A549 (cell line): ENCODE data around the gene LY6G6D. TPM values are rescaled to one million over a fixed set of nuclear protein-coding genes. Genes with fewer than 3 reads are reported as not detected.

ENCODE experiments used
- ATAC-seq, 2 experiments: fragments of 200-7000 bp in 1 of 2; fragments of >200 bp in 1 of 2; cut with Nextera tagmentation in 1 of 2; cut with Tn5 transposase in 1 of 2; 3 replicates each; pipeline versions ENCODE4 v1.8.0 to v1.9.1; 2018 to 2020; ENCODE audit warnings: mild to moderate bottlenecking in 1 of 2, moderate library complexity in 1 of 2
- CTCF ChIA-PET: fragments of 300-600 bp; sonication (Branson Sonifier 250); formaldehyde crosslinking; extraction: SDS; loops from one replicate; lab custom pipeline; 2021; ENCODE audit warnings: antibody characterized with exemption, inconsistent platforms; lab: Yijun Ruan, JAX
- POLR2A ChIA-PET: fragments of 350-600 bp; formaldehyde crosslinking; extraction: SDS; loops from one replicate; lab custom pipeline; 2021; ENCODE audit warnings: antibody characterized with exemption, inconsistent platforms; lab: Yijun Ruan, JAX
- DNase-seq, 2 experiments: peaks; one replicate each; pipeline versions ENCODE4 v3.0.0 to v3.0.0-alpha.2; 2011 to 2016; ENCODE audit warnings: low read depth in 1 of 2, low spot score in 1 of 2
- FAIRE-seq: peaks from 2 replicates; lab custom pipeline; 2011; peaks lifted over from hg19 to GRCh38; lab: Jason Lieb, UNC
- H3K27ac ChIP-seq, 2 experiments: fragments of >200 bp; sonication (Bioruptor Twin); formaldehyde crosslinking; 3 replicates each; pipeline ENCODE4 v1.5.1; 2016 to 2017
- H3K4me1 ChIP-seq: fragments of >200 bp; sonication (Bioruptor Twin); formaldehyde crosslinking; 3 replicates; pipeline ENCODE4 v1.6.1; 2016
- H3K4me2 ChIP-seq: fragments of >200 bp; sonication (Bioruptor Twin); formaldehyde crosslinking; 3 replicates; pipeline ENCODE4 v1.6.1; 2016
- H3K4me3 ChIP-seq: fragments of >200 bp; sonication (Bioruptor Twin); formaldehyde crosslinking; 3 replicates; pipeline ENCODE4 v1.5.1; 2016
- H3K9me3 ChIP-seq: fragments of >200 bp; sonication (Bioruptor Twin); formaldehyde crosslinking; 3 replicates; pipeline ENCODE4 v1.6.1; 2016
- BHLHE40 ChIP-seq: IDR thresholded peaks from 2 replicates; pipeline ENCODE4 v1.6.1; 2012; ENCODE audit warnings: low read depth, low read length, inconsistent platforms
- CBX2 ChIP-seq: fragments of 200-600 bp; sonication (generic); IDR thresholded peaks from 2 replicates; pipeline ENCODE4 v1.6.1; 2016; ENCODE audit warnings: low read depth, mild to moderate bottlenecking, borderline replicate concordance
- CEBPB ChIP-seq, 2 experiments: fragments of >200 bp in 1 of 2; sonication (Bioruptor Twin) in 1 of 2; formaldehyde crosslinking in 1 of 2; IDR thresholded peaks; 2 replicates each; pipeline ENCODE4 v1.6.1; 2012 to 2016
- CHD2 ChIP-seq: fragments of 150-350 bp; IDR thresholded peaks from 2 replicates; pipeline ENCODE4 v1.6.1; 2014; ENCODE audit warnings: low read length; ENCODE audit not compliant: partially characterized antibody
- CHD4 ChIP-seq: fragments of 200-600 bp; sonication (generic); IDR thresholded peaks from 2 replicates; pipeline ENCODE4 v1.6.1; 2016; ENCODE audit warnings: antibody characterized with exemption, mild to moderate bottlenecking, borderline replicate concordance
- EHF ChIP-seq: fragments of 250-450 bp; sonication (Bioruptor Pico); IDR thresholded peaks from 2 replicates; pipeline ENCODE4 v1.5.0; 2020; ENCODE audit warnings: mild to moderate bottlenecking
- EHMT2 ChIP-seq: fragments of 200-600 bp; sonication (generic); IDR thresholded peaks from 2 replicates; pipeline ENCODE4 v1.6.1; 2016; ENCODE audit warnings: antibody characterized with exemption, low read depth, mild to moderate bottlenecking, moderate library complexity
- ESRRA ChIP-seq: fragments of 150-350 bp; IDR thresholded peaks from 2 replicates; pipeline ENCODE4 v1.6.1; 2014; ENCODE audit warnings: mild to moderate bottlenecking, low read length, borderline replicate concordance
- HOXA7 ChIP-seq: fragments of 250-450 bp; sonication (Bioruptor Pico); IDR thresholded peaks from 2 replicates; pipeline ENCODE4 v1.5.0; 2020; ENCODE audit warnings: mild to moderate bottlenecking, moderate library complexity
- JUN ChIP-seq, 2 experiments: fragments of >200 bp; sonication (Bioruptor Twin); formaldehyde crosslinking; IDR thresholded peaks; 2 replicates in 1 of 2; 3 replicates in 1 of 2; pipeline ENCODE4 v1.6.1; 2016 to 2017
- MYC ChIP-seq: IDR thresholded peaks from 2 replicates; pipeline ENCODE4 v1.6.1; 2012; ENCODE audit warnings: mild to moderate bottlenecking, inconsistent platforms, low read length, improper control_type of control experiment, borderline replicate concordance
- NR3C1 ChIP-seq: fragments of >200 bp; sonication (Bioruptor Twin); formaldehyde crosslinking; IDR thresholded peaks from 3 replicates; pipeline ENCODE4 v1.6.1; 2017
- PHF8 ChIP-seq: fragments of 200-600 bp; sonication (generic); IDR thresholded peaks from 2 replicates; pipeline ENCODE4 v1.6.1; 2016; ENCODE audit warnings: low read depth, mild to moderate bottlenecking, antibody characterized with exemption, moderate library complexity, borderline replicate concordance
- POLR2A ChIP-seq: IDR thresholded peaks from 2 replicates; pipeline ENCODE4 v1.6.1; 2012; ENCODE audit warnings: mild to moderate bottlenecking, low read length
- RFX5 ChIP-seq: fragments of 450-650 bp; IDR thresholded peaks from 2 replicates; pipeline ENCODE4 v1.7.1; 2014; ENCODE audit warnings: antibody characterized with exemption, mild to moderate bottlenecking, moderate library complexity
- RNF2 ChIP-seq: fragments of 200-600 bp; sonication (generic); IDR thresholded peaks from 2 replicates; pipeline ENCODE4 v1.6.1; 2016; ENCODE audit warnings: low read depth, mild to moderate bottlenecking, antibody characterized with exemption, moderate library complexity, borderline replicate concordance
- SMC3 ChIP-seq: fragments of >200 bp; sonication (Bioruptor Twin); formaldehyde crosslinking; IDR thresholded peaks from 3 replicates; pipeline ENCODE4 v1.6.1; 2018; ENCODE audit warnings: inconsistent platforms
- TFCP2L1 ChIP-seq: fragments of 250-450 bp; sonication (Bioruptor Pico); IDR thresholded peaks from 2 replicates; pipeline ENCODE4 v1.5.0; 2021; ENCODE audit warnings: mild to moderate bottlenecking
- ZSCAN20 ChIP-seq: fragments of 250-450 bp; sonication (Bioruptor Pico); IDR thresholded peaks from 2 replicates; pipeline ENCODE4 v1.8.0; 2022; ENCODE audit warnings: mild to moderate bottlenecking, moderate library complexity
- WGBS: methylation state at CpG from one replicate; pipeline ENCODE4 v1.1.6; 2017; ENCODE audit errors: missing lambda C conversion rate; 5-methylcytosine and 5-hydroxymethylcytosine counted together
- polyA minus RNA-seq: library from RNA; depleted of rRNA, polyadenylated mRNA; stranded (reverse); fragments of >200 nt; gene quantifications from 2 replicates; pipeline ENCODE4 v1.2.3, GENCODE V29; 2011; rRNA and poly(A)+ RNA removed
- polyA plus RNA-seq, 4 experiments: library from polyadenylated mRNA; depleted of rRNA in 3 of 4; stranded (reverse); fragments of >200 nt; fragmentation: RNase III in 1 of 4; extraction: RNeasy Plus Mini Kit Qiagen cat#74134 plus additional on column Dnase treatment in 1 of 4; gene quantifications; 2 replicates in 3 of 4; 3 replicates in 1 of 4; pipeline ENCODE4 v1.2.3, GENCODE V29; 2011 to 2017
- TF ChIP-seq, protein P1 (sequence below): IDR thresholded peaks from 2 replicates; pipeline ENCODE4 v1.6.1; 2012
- TF ChIP-seq, protein P2 (sequence below): fragments of >200 bp; sonication (Bioruptor Twin); formaldehyde crosslinking; IDR thresholded peaks from 3 replicates; pipeline ENCODE4 v1.6.1; 2016
- TF ChIP-seq, protein P3 (sequence below): fragments of 450-650 bp; IDR thresholded peaks from 2 replicates; pipeline ENCODE4 v1.6.1; 2014; ENCODE audit warnings: antibody characterized with exemption

Gene LY6G6D, protein sequence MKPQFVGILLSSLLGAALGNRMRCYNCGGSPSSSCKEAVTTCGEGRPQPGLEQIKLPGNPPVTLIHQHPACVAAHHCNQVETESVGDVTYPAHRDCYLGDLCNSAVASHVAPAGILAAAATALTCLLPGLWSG
- polyA plus RNA-seq (2011; rRNA removed) (not detected in 2 replicates), polyA plus RNA-seq (2017; fragmentation: RNase III; extraction: RNeasy Plus Mini Kit Qiagen cat#74134 plus additional on column Dnase treatment) (not detected in 3 replicates), polyA minus RNA-seq (not detected in 2 replicates)
- polyA plus RNA-seq (2012; cell fraction: cytosol; rRNA removed) = not detected in 2 replicates
- not detected in 2 replicates for polyA plus RNA-seq (2012; cell fraction: nucleus; rRNA removed)

DNA sequence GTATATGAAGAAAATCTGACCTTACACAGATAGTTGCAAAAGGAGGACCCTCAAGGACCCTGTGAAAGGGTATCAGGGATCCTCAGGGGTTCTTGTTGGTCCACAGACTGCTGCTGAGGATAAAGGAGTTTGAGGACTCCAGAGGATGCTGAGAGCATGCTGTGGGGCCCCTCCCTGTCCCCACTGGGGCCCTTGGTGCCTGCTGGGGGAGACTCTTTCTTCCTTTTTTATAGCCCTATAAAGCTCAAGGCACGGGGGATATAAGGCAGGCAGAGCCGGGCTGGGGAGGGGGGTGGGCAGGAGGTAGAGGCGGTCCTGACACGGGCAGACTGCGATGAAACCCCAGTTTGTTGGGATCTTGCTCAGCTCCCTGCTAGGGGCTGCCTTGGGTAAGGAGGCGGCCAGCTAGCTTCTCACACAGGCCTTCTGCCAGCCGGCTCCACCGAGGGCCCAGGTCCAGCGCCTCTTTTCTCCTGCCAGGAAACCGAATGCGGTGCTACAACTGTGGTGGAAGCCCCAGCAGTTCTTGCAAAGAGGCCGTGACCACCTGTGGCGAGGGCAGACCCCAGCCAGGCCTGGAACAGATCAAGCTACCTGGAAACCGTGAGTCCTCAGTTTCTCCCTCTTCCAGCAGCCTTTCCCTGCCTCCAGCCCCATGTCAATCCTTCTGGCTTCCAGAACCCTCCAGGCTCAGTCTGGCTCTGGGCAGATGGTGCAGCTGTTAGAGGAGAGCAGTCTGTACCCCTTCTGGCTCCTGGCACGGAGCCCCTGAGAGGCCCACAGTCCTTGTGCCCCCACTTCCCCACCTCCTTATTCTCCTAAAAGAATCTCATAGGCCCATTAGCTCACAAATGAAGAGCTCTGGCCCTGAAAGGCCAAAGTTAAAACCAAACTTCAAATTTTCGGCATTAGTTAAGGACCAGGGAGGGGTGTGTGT is at the start of gene LY6G6D:
Gene LY6G6D, plus strand, starts transcription at position 327 of the 937 bp plus-strand sequence. Its CDS starts 8 bp downstream, at position 335.
- FAIRE-seq (no peak), ATAC-seq (no peak), DNase-seq (no peak)
- H3K9me3 ChIP-seq = no peaks in the 10 kb centered on the region
- ChIA-PET POLR2A (no interaction called here), CTCF (interaction anchor here (1.7 to 2.0 kb wide), 2 partner anchors 8 to 14 kb away, joined by 5 to 6 read pairs; partner anchors contain the start of genes DDAH2 and MPIG6B)
- WGBS = 85% methylated on average over 15 of the region's 16 CpGs
- H3K4me2 ChIP-seq = no peak within 1 kb of the TSS
- no peak within 1 kb of the TSS for H3K4me3 ChIP-seq
- TF ChIP-seq TFCP2L1 (CRISPR knock-in tag) = no peak
- no peak for TF ChIP-seq EHF
- no peak for TF ChIP-seq HOXA7
- TF ChIP-seq POLR2A = no peak
- TF ChIP-seq, all 56 proteins: peak for 0
- Histone ChIP-seq H3K27ac (no peak within 1 kb of the TSS), H3K4me1 (0 out of 3 replicates have a peak, but pooled peaks cover 3% of the 10 kb centered on the region)

DNA sequence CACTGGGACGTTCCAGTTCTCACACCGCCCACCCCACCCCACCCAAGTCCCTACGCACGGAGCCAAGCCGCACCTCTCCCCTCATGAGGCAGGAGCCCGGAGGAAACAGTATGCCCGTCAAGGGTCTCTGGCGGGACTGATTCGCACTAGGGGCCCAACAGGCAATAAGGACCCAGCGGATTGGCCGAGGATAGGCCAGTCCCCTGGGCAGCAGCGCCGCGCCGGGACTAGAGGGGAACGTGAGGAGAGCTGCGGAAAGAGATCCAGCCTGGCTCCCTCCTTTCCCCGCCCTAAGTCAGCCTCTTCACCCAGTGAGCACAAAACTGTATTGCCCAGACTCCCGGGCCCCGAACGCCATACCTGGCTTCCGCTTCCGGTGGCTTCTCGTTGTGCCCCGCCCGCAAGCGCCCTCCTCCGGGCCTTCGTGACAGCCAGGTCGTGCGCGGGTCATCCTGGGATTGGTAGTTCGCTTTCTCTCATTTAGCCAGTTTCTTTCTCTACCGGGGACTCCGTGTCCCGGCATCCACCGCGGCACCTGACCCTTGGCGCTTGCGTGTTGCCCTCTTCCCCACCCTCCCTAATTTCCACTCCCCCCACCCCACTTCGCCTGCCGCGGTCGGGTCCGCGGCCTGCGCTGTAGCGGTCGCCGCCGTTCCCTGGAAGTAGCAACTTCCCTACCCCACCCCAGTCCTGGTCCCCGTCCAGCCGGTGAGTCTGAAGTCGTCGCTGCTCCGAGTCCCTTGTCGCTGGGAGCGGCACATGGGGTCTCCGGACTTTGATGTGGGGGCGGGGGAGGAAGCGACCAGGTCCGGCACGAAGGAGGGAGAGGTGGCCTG is 49.4 kb upstream of the LY6G6D start, which contains the start of gene CSNK2B:
Gene CSNK2B, plus strand, starts transcription at position 580 of the 836 bp plus-strand sequence. CDS start 752 bp downstream, outside the sequence.
- Histone ChIP-seq H3K9me3 (no peaks in the 10 kb centered on the region), H3K4me3 (peak within 1 kb of the TSS; percentile 83), H3K4me2 (peak within 1 kb of the TSS; percentile 94), H3K27ac (peak within 1 kb of the TSS; percentile 90 to 97), H3K4me1 (peaks cover 24% of the 10 kb centered on the region)
- peak; percentile 94 to 96 for DNase-seq
- POLR2A ChIA-PET = interaction anchor here (0.5 to 2.5 kb wide), 5 partner anchors 11 to 162 kb away, joined by 3 to 14 read pairs (median 6); partner anchors contain the start of genes BAG6, HSPA1B and VWA7
- CTCF ChIA-PET = no interaction called here
- under 1% methylated on average over 25 of the region's 63 CpGs for WGBS
- peak; percentile 88 to 91 for ATAC-seq
- TF ChIP-seq SMC3 = no peak
- no peak for TF ChIP-seq ESRRA
- no peak for TF ChIP-seq EHF
- TF ChIP-seq CBX2 = no peak
- no peak for TF ChIP-seq ZSCAN20 (CRISPR knock-in tag)
- TF ChIP-seq, protein P1, sequence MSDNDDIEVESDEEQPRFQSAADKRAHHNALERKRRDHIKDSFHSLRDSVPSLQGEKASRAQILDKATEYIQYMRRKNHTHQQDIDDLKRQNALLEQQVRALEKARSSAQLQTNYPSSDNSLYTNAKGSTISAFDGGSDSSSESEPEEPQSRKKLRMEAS = peak; percentile 44; the same call in 1 of the 2 replicates
- TF ChIP-seq EHMT2 = no peak
- no peak for TF ChIP-seq NR3C1
- TF ChIP-seq CEBPB (IDR thresholded peaks at IDR 0.05) = no peak
- TF ChIP-seq, protein P2, sequence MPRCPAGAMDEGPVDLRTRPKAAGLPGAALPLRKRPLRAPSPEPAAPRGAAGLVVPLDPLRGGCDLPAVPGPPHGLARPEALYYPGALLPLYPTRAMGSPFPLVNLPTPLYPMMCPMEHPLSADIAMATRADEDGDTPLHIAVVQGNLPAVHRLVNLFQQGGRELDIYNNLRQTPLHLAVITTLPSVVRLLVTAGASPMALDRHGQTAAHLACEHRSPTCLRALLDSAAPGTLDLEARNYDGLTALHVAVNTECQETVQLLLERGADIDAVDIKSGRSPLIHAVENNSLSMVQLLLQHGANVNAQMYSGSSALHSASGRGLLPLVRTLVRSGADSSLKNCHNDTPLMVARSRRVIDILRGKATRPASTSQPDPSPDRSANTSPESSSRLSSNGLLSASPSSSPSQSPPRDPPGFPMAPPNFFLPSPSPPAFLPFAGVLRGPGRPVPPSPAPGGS = 0 out of 3 replicates have a peak, but pooled peaks have one; percentile 41
- no peak for TF ChIP-seq RFX5
- TF ChIP-seq, protein P3, sequence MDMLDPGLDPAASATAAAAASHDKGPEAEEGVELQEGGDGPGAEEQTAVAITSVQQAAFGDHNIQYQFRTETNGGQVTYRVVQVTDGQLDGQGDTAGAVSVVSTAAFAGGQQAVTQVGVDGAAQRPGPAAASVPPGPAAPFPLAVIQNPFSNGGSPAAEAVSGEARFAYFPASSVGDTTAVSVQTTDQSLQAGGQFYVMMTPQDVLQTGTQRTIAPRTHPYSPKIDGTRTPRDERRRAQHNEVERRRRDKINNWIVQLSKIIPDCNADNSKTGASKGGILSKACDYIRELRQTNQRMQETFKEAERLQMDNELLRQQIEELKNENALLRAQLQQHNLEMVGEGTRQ = peak; percentile 46; the same call in 1 of the 2 replicates
- TF ChIP-seq PHF8 = peak; percentile 53
- no peak for TF ChIP-seq BHLHE40
- TF ChIP-seq CHD2 = no peak
- peak; percentile 49 for TF ChIP-seq POLR2A
- no peak for TF ChIP-seq CHD4
- no peak for TF ChIP-seq RNF2
- TF ChIP-seq JUN (IDR thresholded peaks at IDR 0.05) = peak in 1 of 2 experiments; percentile 68; a peak in 3 of 5 replicates
- TF ChIP-seq MYC = no peak
- FAIRE-seq = no peak
